B cell (primary cell): ENCODE results near the gene HOXA2. TPM values are rescaled to one million over a fixed set of nuclear protein-coding genes. Genes with fewer than 3 reads are reported as not detected.
A peak's percentile ranks its signal among the peaks of the same experiment; 100 is the strongest.

ENCODE experiments used
- ATAC-seq: fragments of 200-7000 bp; cut with Tn5 transposase; one replicate; pipeline ENCODE4 v1.10.0; 2021; ENCODE audit warnings: low read depth, mild to moderate bottlenecking, moderate number of reproducible peaks, moderate library complexity
- CTCF ChIA-PET: fragments of 350-600 bp; sonication (Branson Sonifier 250); formaldehyde crosslinking; loops from one replicate; lab custom pipeline; 2021; ENCODE audit warnings: antibody characterized with exemption, inconsistent platforms; lab: Charles Lee
- POLR2A ChIA-PET: fragments of 350-600 bp; sonication (Branson Sonifier 250); formaldehyde crosslinking; loops from one replicate; lab custom pipeline; 2021; ENCODE audit warnings: antibody characterized with exemption; lab: Charles Lee
- DNase-seq: peaks from one replicate; pipeline ENCODE4 v3.0.0; 2013
- H2AFZ ChIP-seq: 2 replicates; pipeline ENCODE4 v1.6.1; 2012; ENCODE audit warnings: mild to moderate bottlenecking, low read depth, low read length; ENCODE audit not compliant: insufficient read depth, poor library complexity, severe bottlenecking
- H3K27ac ChIP-seq, 2 donors: 1 replicate in 1 of 2; 2 replicates in 1 of 2; pipeline ENCODE4 v1.5.1; 2012 to 2013; ENCODE audit warnings: low read length in 2 of 2, mild to moderate bottlenecking in 2 of 2, moderate library complexity in 1 of 2
- H3K27me3 ChIP-seq, 4 experiments: fragments of 200-600 bp in 1 of 4; sonication (generic) in 1 of 4; replicated peaks in 1 of 4; 1 replicate in 2 of 4; 2 replicates in 2 of 4; pipeline versions ENCODE4 v1.6.1 to v1.7.0; 2013 to 2016; ENCODE audit warnings: low read length in 3 of 4, mild to moderate bottlenecking in 2 of 4, mixed read lengths in 1 of 4, moderate library complexity in 1 of 4; ENCODE audit not compliant: insufficient read depth in 4 of 4, control insufficient read depth in 3 of 4; ENCODE audit errors: control extremely low read depth in 1 of 4
- H3K36me3 ChIP-seq, 2 experiments: replicated peaks in 1 of 2; 1 replicate in 1 of 2; 2 replicates in 1 of 2; pipeline versions ENCODE4 v1.6.1 to v1.7.1; 2013; ENCODE audit warnings: low read length in 1 of 2; ENCODE audit not compliant: insufficient read depth in 2 of 2, control insufficient read depth in 1 of 2; ENCODE audit errors: control extremely low read depth in 1 of 2, extremely low read depth in 1 of 2
- H3K4me1 ChIP-seq, 2 donors: fragments of 200-600 bp in 1 of 2; sonication (generic) in 1 of 2; 1 replicate in 1 of 2; 2 replicates in 1 of 2; pipeline versions ENCODE4 v1.5.1 to v1.6.1; 2013 to 2017; ENCODE audit warnings: low read length in 2 of 2; ENCODE audit not compliant: control insufficient read depth in 2 of 2, insufficient read depth in 2 of 2
- H3K4me2 ChIP-seq: replicated peaks from 2 replicates; pipeline ENCODE3; 2012; ENCODE audit warnings: mild to moderate bottlenecking, low read depth, low read length; ENCODE audit not compliant: poor library complexity, severe bottlenecking
- H3K4me3 ChIP-seq, 5 experiments: fragments of 200-600 bp in 1 of 5; sonication (generic) in 1 of 5; 1 replicate in 3 of 5; 2 replicates in 2 of 5; pipeline versions ENCODE4 v1.5.1 to v1.7.0; 2011 to 2016; ENCODE audit warnings: low read length in 4 of 5, mild to moderate bottlenecking in 4 of 5, low read depth in 2 of 5, control low read depth in 1 of 5, moderate library complexity in 1 of 5; ENCODE audit not compliant: insufficient read depth in 1 of 5; ENCODE audit errors: control extremely low read depth in 1 of 5, extremely low read depth in 1 of 5
- H3K79me2 ChIP-seq: fragments of 200-600 bp; sonication (generic); one replicate; pipeline ENCODE4 v1.6.0; 2016; ENCODE audit warnings: low read length; ENCODE audit not compliant: control insufficient read depth, insufficient read depth
- H3K9ac ChIP-seq: fragments of 200-600 bp; sonication (generic); 2 replicates; pipeline ENCODE4 v1.6.1; 2017; ENCODE audit warnings: mild to moderate bottlenecking, low read length, moderate library complexity
- H3K9me3 ChIP-seq, 3 donors: one replicate each; pipeline versions ENCODE4 v1.6.1 to v1.7.1; 2013; ENCODE audit warnings: low read length in 2 of 3; ENCODE audit not compliant: control insufficient read depth in 2 of 3, insufficient read depth in 1 of 3; ENCODE audit errors: control extremely low read depth in 1 of 3
- H4K20me1 ChIP-seq: 2 replicates; pipeline ENCODE4 v1.6.0; 2012; ENCODE audit warnings: mild to moderate bottlenecking, low read length; ENCODE audit not compliant: insufficient read depth, control insufficient read depth, poor library complexity, severe bottlenecking
- H3K27ac Mint-ChIP-seq: one replicate; pipeline ENCODE4 v1.8.0; 2021; ENCODE audit warnings: mixed read lengths
- H3K27me3 Mint-ChIP-seq: one replicate; pipeline ENCODE4 v1.8.0; 2021; ENCODE audit warnings: mixed read lengths
- H3K4me1 Mint-ChIP-seq: one replicate; pipeline ENCODE4 v1.8.0; 2021; ENCODE audit warnings: mixed read lengths
- H3K4me3 Mint-ChIP-seq: one replicate; pipeline ENCODE4 v1.8.0; 2021; ENCODE audit warnings: mixed read lengths
- H3K9me3 Mint-ChIP-seq: one replicate; pipeline ENCODE4 v1.8.0; 2022; ENCODE audit warnings: mixed read lengths; ENCODE audit not compliant: insufficient read depth
- EZH2 ChIP-seq: IDR thresholded peaks from 2 replicates; pipeline ENCODE4 v1.6.1; 2012; ENCODE audit warnings: borderline replicate concordance, low read depth, mild to moderate bottlenecking, moderate library complexity, low read length; ENCODE audit not compliant: insufficient read depth, poor library complexity, severe bottlenecking
- WGBS: methylation state at CpG from one replicate; pipeline ENCODE4 v1.1.5; 2013; ENCODE audit warnings: missing lambda C conversion rate; ENCODE audit not compliant: insufficient coverage; 5-methylcytosine and 5-hydroxymethylcytosine counted together
- intact Hi-C: fragments of 100-400 bp; cut with micrococcal nuclease; formaldehyde crosslinking; loops from one replicate; pipeline ENCODE4 v1.10.0; 2022
- polyA plus RNA-seq: library from polyadenylated mRNA; depleted of rRNA; stranded (reverse); fragments of >200 nt; gene quantifications from 2 replicates; pipeline ENCODE4 v1.2.3, GENCODE V29; 2012
- total RNA-seq, 2 donors: library from RNA; stranded (reverse); fragments of 120-200 nt in 1 of 2; gene quantifications; 1 replicate in 1 of 2; 2 replicates in 1 of 2; pipeline versions ENCODE4 v1.2.3 to v1.2.4, GENCODE V29; 2013 to 2022
- TF ChIP-seq, protein P1 (sequence below): fragments of 200-600 bp; IDR thresholded peaks from one replicate; pipeline ENCODE4 v1.8.0; 2022; ENCODE audit warnings: antibody characterized with exemption, mild to moderate bottlenecking

Gene HOXA2
- total and polyA plus RNA-seq, 2 donors (not counting 1 experiment from before 2014, with no cell fraction given), result not detected

GRCh38 chr7:27097686-27098577 lies 4.6 kb downstream of the HOXA2 start:
- Histone ChIP-seq H3K79me2 (no peaks in the 10 kb centered on the region), H3K9ac (peak overlapping the region; percentile 91), H3K4me1 (peaks cover 44 to 49% of the 10 kb centered on the region in 2 donors), H3K36me3 (no peaks in the 10 kb centered on the region), H4K20me1 (peaks cover 12% of the 10 kb centered on the region), H2AFZ (no peak overlapping the region), H3K9me3 (peaks cover 0 to 28% (median 0%) of the 10 kb centered on the region in 3 donors), H3K4me3 (peak overlapping the region in 1 of 5 experiments; percentile 77), H3K4me2 (peak overlapping the region; percentile 97), H3K27ac (no peak overlapping the region), H3K27me3 (peaks cover 0 to 81% (median 55%) of the 10 kb centered on the region in 4 experiments)
- ATAC-seq (no peak), DNase-seq (peak; percentile 21)
- POLR2A ChIA-PET, result interaction anchor here (0.7 kb wide), 1 partner anchor 1459 kb away, joined by 11 read pairs; no protein-coding TSS in a partner anchor
- Mint-ChIP-seq H3K4me1 (peaks cover 44% of the 10 kb centered on the region), H3K9me3 (no peaks in the 10 kb centered on the region), H3K4me3 (peak overlapping the region; percentile 88), H3K27ac (no peak overlapping the region), H3K27me3 (peaks cover 61% of the 10 kb centered on the region)
- WGBS, result 34% methylated on average over 31 of the region's 35 CpGs
- intact Hi-C loops, result loop anchor here (2.0 to 5.0 kb wide), 4 partner anchors 233 to 1236 kb away; partner anchors contain the start of gene SKAP2
- CTCF ChIA-PET, result interaction anchor here (1.1 to 1.5 kb wide), 2 partner anchors 51 to 53 kb away, joined by 3 to 4 read pairs; no protein-coding TSS in a partner anchor
- TF ChIP-seq EZH2, result no peak
- TF ChIP-seq, protein P1, sequence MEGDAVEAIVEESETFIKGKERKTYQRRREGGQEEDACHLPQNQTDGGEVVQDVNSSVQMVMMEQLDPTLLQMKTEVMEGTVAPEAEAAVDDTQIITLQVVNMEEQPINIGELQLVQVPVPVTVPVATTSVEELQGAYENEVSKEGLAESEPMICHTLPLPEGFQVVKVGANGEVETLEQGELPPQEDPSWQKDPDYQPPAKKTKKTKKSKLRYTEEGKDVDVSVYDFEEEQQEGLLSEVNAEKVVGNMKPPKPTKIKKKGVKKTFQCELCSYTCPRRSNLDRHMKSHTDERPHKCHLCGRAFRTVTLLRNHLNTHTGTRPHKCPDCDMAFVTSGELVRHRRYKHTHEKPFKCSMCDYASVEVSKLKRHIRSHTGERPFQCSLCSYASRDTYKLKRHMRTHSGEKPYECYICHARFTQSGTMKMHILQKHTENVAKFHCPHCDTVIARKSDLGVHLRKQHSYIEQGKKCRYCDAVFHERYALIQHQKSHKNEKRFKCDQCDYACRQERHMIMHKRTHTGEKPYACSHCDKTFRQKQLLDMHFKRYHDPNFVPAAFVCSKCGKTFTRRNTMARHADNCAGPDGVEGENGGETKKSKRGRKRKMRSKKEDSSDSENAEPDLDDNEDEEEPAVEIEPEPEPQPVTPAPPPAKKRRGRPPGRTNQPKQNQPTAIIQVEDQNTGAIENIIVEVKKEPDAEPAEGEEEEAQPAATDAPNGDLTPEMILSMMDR, result no peak
